Tibial nerve (tissue), 4 donors: Measurements from ENCODE around the gene CDYL. TPM values are rescaled to one million over a fixed set of nuclear protein-coding genes. Genes with fewer than 3 reads are reported as not detected.

Experiments
- DNase-seq, 2 donors: peaks; one replicate each; pipeline ENCODE4 v3.0.0-alpha.2; 2019; ENCODE audit warnings: low spot score in 2 of 2
- H3K27ac ChIP-seq, 4 donors: fragments of 200-600 bp; sonication (generic) in 3 of 4; one replicate each; pipeline ENCODE4 v1.5.1; 2017 to 2019; ENCODE audit warnings: mild to moderate bottlenecking in 1 of 4
- H3K27me3 ChIP-seq, 2 donors: fragments of 200-600 bp; sonication (generic) in 1 of 2; one replicate each; pipeline versions ENCODE4 v1.5.1 to v1.6.0; 2017 to 2019
- H3K36me3 ChIP-seq, 3 donors: fragments of 200-600 bp; sonication (generic); one replicate each; pipeline ENCODE4 v1.5.1; 2018 to 2019
- H3K4me1 ChIP-seq, 4 donors: fragments of 200-600 bp; sonication (generic) in 3 of 4; one replicate each; pipeline ENCODE4 v1.5.1; 2017 to 2019
- H3K4me3 ChIP-seq, 4 donors: fragments of 200-600 bp; sonication (generic) in 3 of 4; one replicate each; pipeline ENCODE4 v1.5.1; 2017 to 2019; ENCODE audit warnings: mild to moderate bottlenecking in 1 of 4, moderate library complexity in 1 of 4
- H3K9me3 ChIP-seq, 4 donors: fragments of 200-600 bp; sonication (generic) in 3 of 4; one replicate each; pipeline ENCODE4 v1.5.1; 2017 to 2019
- CTCF ChIP-seq, 5 experiments: fragments of 200-600 bp in 3 of 5; fragments of 450-650 bp in 2 of 5; sonication (generic) in 3 of 5; IDR thresholded peaks; one replicate each; pipeline ENCODE4 v1.5.1; 2016 to 2019; ENCODE audit warnings: antibody characterized with exemption in 5 of 5, mild to moderate bottlenecking in 3 of 5, moderate library complexity in 2 of 5
- EP300 ChIP-seq, 2 donors: sonication (generic); formaldehyde crosslinking; IDR thresholded peaks; one replicate each; pipeline ENCODE4 v1.6.1; 2017; ENCODE audit warnings: antibody characterized with exemption in 2 of 2, mild to moderate bottlenecking in 1 of 2
- POLR2A ChIP-seq, 2 donors: fragments of 450-650 bp; IDR thresholded peaks; one replicate each; pipeline ENCODE4 v1.6.1; 2017; ENCODE audit warnings: antibody characterized with exemption in 2 of 2, mild to moderate bottlenecking in 2 of 2, moderate library complexity in 2 of 2
- WGBS, 2 donors: methylation state at CpG; one replicate each; pipeline ENCODE4 v1.1.5; 2018; 5-methylcytosine and 5-hydroxymethylcytosine counted together
- total RNA-seq, 4 donors: library from RNA; depleted of rRNA; stranded (reverse); fragments of >200 nt; gene quantifications; one replicate each; pipeline ENCODE4 v1.1.0, GENCODE V29; 2016

The CDYL gene
- total RNA-seq, 4 donors from 2014 or later: 20.3 to 37.5 (median 31.7) TPM

DNA sequence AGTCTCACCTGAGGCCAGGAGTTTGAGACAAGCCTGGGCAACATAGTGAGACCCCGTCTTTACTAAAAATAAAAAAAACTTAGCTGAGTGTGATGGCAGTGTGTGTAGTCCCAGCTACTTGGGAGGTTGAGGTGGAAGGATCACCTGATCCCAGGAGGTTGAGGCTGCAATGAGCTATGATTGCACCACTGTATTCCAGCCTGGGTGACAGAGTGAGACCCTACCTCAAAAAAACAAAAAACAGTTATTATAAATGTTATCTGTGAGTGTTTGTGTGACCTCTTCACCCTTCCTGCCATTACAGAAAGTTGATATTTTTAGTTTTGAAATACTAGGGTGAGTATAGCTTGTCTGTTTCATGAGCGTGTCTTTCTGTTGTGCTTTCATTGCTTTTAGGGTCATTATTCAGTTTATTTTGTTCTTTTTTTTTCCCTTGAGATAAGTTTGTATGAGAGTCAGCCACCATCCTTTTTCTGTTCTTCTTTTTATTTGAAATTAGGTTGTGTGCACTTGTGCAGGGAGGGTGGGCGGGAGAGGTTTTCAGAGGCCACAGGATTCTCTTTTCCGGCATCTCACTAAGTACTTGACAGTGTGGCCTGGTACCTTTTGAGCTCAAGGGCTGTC is 26.2 kb downstream of the CDYL start:
- no peak for DNase-seq
- WGBS, 2 donors: 89 to 91% methylated on average over 4 of the region's 4 CpGs
- H3K27me3 ChIP-seq: no peaks in the 10 kb centered on the region
- H3K9me3 ChIP-seq: peaks cover 0 to 24% (median 5%) of the 10 kb centered on the region in 4 donors
- H3K4me1 ChIP-seq: peaks cover 0 to 49% (median 6%) of the 10 kb centered on the region in 4 donors
- H3K36me3 ChIP-seq: peaks cover 0 to 3% (median 0%) of the 10 kb centered on the region in 3 donors
- H3K4me3 ChIP-seq: no peak overlapping the region
- H3K27ac ChIP-seq: no peak overlapping the region
- TF ChIP-seq EP300 (IDR thresholded peaks at IDR 0.05): no peak
- TF ChIP-seq POLR2A (IDR thresholded peaks at IDR 0.05): no peak
- TF ChIP-seq CTCF (IDR thresholded peaks at IDR 0.05): no peak

DNA sequence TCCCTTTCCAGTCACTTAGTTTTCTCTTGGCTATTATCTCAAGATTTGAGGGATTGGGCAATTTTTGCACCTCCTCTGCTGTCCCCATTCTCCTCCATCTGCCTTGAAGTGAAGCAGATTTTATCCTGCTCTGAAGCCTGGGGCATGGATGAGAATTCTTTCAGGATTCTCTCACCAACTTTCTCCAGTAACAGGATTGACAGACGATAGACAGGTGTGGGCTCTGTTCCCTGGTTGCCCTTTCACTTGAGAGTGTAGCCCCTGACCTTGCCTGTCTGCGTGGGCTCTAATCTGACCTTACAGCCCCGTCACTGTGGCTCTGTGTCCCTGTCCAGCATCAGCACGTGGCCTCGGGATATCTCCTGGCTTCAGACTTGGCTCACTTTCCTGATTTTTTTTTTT is 27.1 kb downstream of the CDYL start:
- H3K36me3 ChIP-seq: peaks cover 0 to 3% (median 0%) of the 10 kb centered on the region in 3 donors
- TF ChIP-seq POLR2A (IDR thresholded peaks at IDR 0.05): no peak
- no peak for TF ChIP-seq CTCF (IDR thresholded peaks at IDR 0.05)
- TF ChIP-seq EP300 (IDR thresholded peaks at IDR 0.05): no peak

DNA sequence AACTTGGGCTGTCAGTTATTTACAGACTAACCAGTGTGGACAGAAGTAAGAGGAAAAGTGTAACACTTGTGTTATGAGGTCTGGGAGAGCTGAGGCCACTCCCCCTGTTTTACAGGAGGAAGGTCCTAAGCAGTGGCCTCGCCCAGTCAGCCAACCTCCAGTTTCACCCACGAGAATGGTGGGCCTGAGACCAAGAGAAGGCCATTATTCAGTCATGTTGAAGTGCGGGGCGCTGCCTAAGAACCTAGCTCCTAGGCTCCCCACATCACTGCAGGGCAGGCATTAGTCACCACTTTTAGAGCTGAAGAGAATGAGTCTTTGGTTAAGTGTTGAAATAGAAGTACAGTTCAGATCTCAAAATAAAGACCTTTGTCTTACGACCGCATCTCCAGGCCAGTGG is 27.9 kb downstream of the CDYL start:
- H3K4me1 ChIP-seq: peaks cover 0 to 49% (median 6%) of the 10 kb centered on the region in 4 donors
- peak overlapping the region in 1 of 4 donors; percentile 21 for H3K27ac ChIP-seq
- no peak overlapping the region for H3K4me3 ChIP-seq
- no peaks in the 10 kb centered on the region for H3K27me3 ChIP-seq
- peaks cover 0 to 21% (median 5%) of the 10 kb centered on the region in 4 donors for H3K9me3 ChIP-seq
- peaks cover 0 to 3% (median 0%) of the 10 kb centered on the region in 3 donors for H3K36me3 ChIP-seq
- DNase-seq: no peak
- TF ChIP-seq CTCF (IDR thresholded peaks at IDR 0.05) (no peak), POLR2A (IDR thresholded peaks at IDR 0.05) (no peak), EP300 (IDR thresholded peaks at IDR 0.05) (no peak)
- 60 to 69% methylated on average over 6 of the region's 6 CpGs for WGBS, 2 donors

More for the DNA sequence above, 27.1 kb downstream of the CDYL start:
- Histone ChIP-seq H3K9me3 (peaks cover 0 to 24% (median 5%) of the 10 kb centered on the region in 4 donors), H3K27me3 (no peaks in the 10 kb centered on the region), H3K4me1 (peaks cover 0 to 49% (median 6%) of the 10 kb centered on the region in 4 donors), H3K4me3 (no peak overlapping the region), H3K27ac (no peak overlapping the region)
- no peak for DNase-seq
- 46 to 48% methylated on average over 5 of the region's 5 CpGs for WGBS, 2 donors

GRCh38 chr6:4805553-4806336 is 29.5 kb downstream of the CDYL start:
- H3K9me3 ChIP-seq: peaks cover 0 to 5% (median 0%) of the 10 kb centered on the region in 4 donors
- no peak overlapping the region for H3K4me3 ChIP-seq
- H3K36me3 ChIP-seq: no peaks in the 10 kb centered on the region
- H3K4me1 ChIP-seq: peaks cover 0 to 49% (median 6%) of the 10 kb centered on the region in 4 donors
- no peak for DNase-seq
- WGBS, 2 donors: 71 to 79% methylated on average over 18 of the region's 18 CpGs
- no peak overlapping the region for H3K27ac ChIP-seq
- no peaks in the 10 kb centered on the region for H3K27me3 ChIP-seq
- peak; percentile 26 to 42 (median 34) for TF ChIP-seq CTCF (IDR thresholded peaks at IDR 0.05)
- no peak for TF ChIP-seq POLR2A (IDR thresholded peaks at IDR 0.05)
- no peak for TF ChIP-seq EP300 (IDR thresholded peaks at IDR 0.05)

DNA sequence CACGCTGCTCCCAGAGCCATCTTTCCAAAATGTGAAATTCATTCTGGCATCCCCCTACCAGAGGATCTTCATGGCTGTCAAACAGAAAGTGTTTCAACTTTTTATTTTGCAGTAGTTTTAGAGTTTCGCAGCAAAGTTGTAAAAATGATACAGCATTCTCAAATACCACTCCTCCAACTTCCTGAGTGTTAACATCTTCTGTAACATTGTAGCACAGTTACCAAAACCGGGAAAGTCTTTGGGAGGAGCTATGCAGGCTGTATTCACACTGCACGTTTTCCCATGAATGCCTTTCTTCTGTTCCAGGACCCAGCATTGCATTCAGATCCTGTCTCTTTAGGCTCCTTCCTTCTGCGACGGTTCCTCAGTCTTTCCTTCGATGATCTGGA is 30.1 kb downstream of the CDYL start:
- Histone ChIP-seq H3K4me3 (no peak overlapping the region), H3K9me3 (no peaks in the 10 kb centered on the region), H3K36me3 (no peaks in the 10 kb centered on the region), H3K27me3 (no peaks in the 10 kb centered on the region), H3K4me1 (peaks cover 0 to 51% (median 6%) of the 10 kb centered on the region in 4 donors), H3K27ac (no peak overlapping the region)
- 54 to 61% methylated on average over 7 of the region's 7 CpGs for WGBS, 2 donors
- DNase-seq: no peak
- TF ChIP-seq POLR2A (IDR thresholded peaks at IDR 0.05) (no peak), EP300 (IDR thresholded peaks at IDR 0.05) (no peak), CTCF (IDR thresholded peaks at IDR 0.05) (no peak)
